ENCODE measurements around the gene HSF2BP.
"Not testable (repeated sequence)": the region's sequence is repeated elsewhere in the genome, so short reads cannot be mapped to it uniquely, and the experiment has no call there.

Gene HSF2BP

GRCh38 chr21:43686811-43687565 lies 27.7 kb upstream of the HSF2BP start:
- no peak overlapping the region for H3K4me3 ChIP-seq (ENCODE audit: low read depth, low read length)
- TF ChIP-seq CTCF (IDR thresholded peaks at IDR 0.05; ENCODE audit: borderline replicate concordance, insufficient read depth, low read depth, low read length) = no peak

GRCh38 chr21:43684424-43684823 lies 25.1 kb upstream of the HSF2BP start:
- no peak overlapping the region for H3K4me3 ChIP-seq (ENCODE audit: low read depth, low read length)

GRCh38 chr21:43681650-43682049 lies 22.4 kb upstream of the HSF2BP start:
- no peak overlapping the region for H3K4me3 ChIP-seq (ENCODE audit: low read depth, low read length)
- TF ChIP-seq CTCF (IDR thresholded peaks at IDR 0.05; ENCODE audit: borderline replicate concordance, insufficient read depth, low read depth, low read length) = no peak

More at GRCh38 chr21:43684424-43684823, 25.1 kb upstream of the HSF2BP start:
- no peak for TF ChIP-seq CTCF (IDR thresholded peaks at IDR 0.05; ENCODE audit: borderline replicate concordance, insufficient read depth, low read depth, low read length)

- H3K4me3 ChIP-seq (ENCODE audit: low read depth, low read length) = not testable (repeated sequence)
Observed at GRCh38 chr21:43680421-43680820, 21.1 kb upstream of the HSF2BP start.

GRCh38 chr21:43679951-43680350 lies 20.7 kb upstream of the HSF2BP start:
- TF ChIP-seq CTCF (IDR thresholded peaks at IDR 0.05; ENCODE audit: borderline replicate concordance, insufficient read depth, low read depth, low read length) = no peak
- H3K4me3 ChIP-seq (ENCODE audit: low read depth, low read length) = no peak overlapping the region

- no peak overlapping the region for H3K4me3 ChIP-seq (ENCODE audit: low read depth, low read length)
- TF ChIP-seq CTCF (IDR thresholded peaks at IDR 0.05; ENCODE audit: borderline replicate concordance, insufficient read depth, low read depth, low read length) = no peak
Observed at GRCh38 chr21:43676391-43676790, 17.1 kb upstream of the HSF2BP start.

GRCh38 chr21:43675871-43676270 lies 16.6 kb upstream of the HSF2BP start:
- TF ChIP-seq CTCF (IDR thresholded peaks at IDR 0.05; ENCODE audit: borderline replicate concordance, insufficient read depth, low read depth, low read length) = no peak

More at GRCh38 chr21:43675871-43676270, 16.6 kb upstream of the HSF2BP start:
- H3K4me3 ChIP-seq (ENCODE audit: low read depth, low read length) = no peak overlapping the region

Data from GM12875 (cell line).